Regular cardiac myocyte (primary cell): ENCODE data around the gene CDK8. TPM values are rescaled to one million over a fixed set of nuclear protein-coding genes. Genes with fewer than 3 reads are reported as not detected.

Source experiments
- total RNA-seq: library from RNA; depleted of rRNA; stranded (reverse); fragments of >200 nt; gene quantifications from 2 replicates; pipeline ENCODE4 v1.2.3, GENCODE V29; 2014

CDK8 gene
- 21.9 and 27.9 TPM in 2 replicates for total RNA-seq

GRCh38 chr13:26253787-26254582, at the start of gene CDK8:
CDK8 (plus strand) TSS chr13:26254129; CDS start chr13:26254642, 513 bp downstream.

GRCh38 chr13:26221721-26222519, 32.0 kb upstream of the CDK8 start, which contains the start of gene RNF6:
RNF6 (minus strand) TSS chr13:26222314; CDS start chr13:26219649, 2,665 bp downstream.

Other genes with a start within 250 kb of the CDK8 start
- 0.19 and 0.28 TPM in 2 replicates for gene SHISA2, start 202.1 kb upstream of the CDK8 start, total RNA-seq
- 52.3 and 56.9 TPM in 2 replicates for gene RNF6, start 31.8 kb upstream of the CDK8 start, total RNA-seq